ENCODE results near the gene RTTN. TPM values are rescaled to one million over a fixed set of nuclear protein-coding genes. Genes with fewer than 3 reads are reported as not detected.
"Not testable (repeated sequence)": the region's sequence is repeated elsewhere in the genome, so short reads cannot be mapped to it uniquely, and the experiment has no call there.

Gene RTTN
- total RNA-seq, 2 experiments from 2014 or later, result 22.2 to 29.7 TPM

DNA sequence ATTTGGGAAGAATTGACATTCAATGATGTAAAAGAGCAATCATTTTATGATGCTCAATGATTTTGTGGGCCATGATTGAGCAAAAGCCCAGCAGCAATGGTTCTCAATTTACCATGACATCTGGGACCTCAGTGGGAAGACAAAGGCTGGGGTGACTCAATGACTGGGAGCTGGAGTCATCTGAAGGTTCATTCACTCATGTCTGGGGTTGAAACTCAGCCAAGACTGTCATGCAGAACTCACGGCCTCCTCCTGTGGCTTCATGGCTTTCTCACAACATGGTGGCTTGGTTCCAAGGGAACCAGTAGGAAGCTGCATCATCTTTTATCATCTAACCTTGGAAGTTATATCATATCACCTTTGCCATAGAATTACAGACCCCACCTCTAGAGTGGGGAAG lies 212.7 kb downstream of the RTTN start:
- H3K4me1 Mint-ChIP-seq, result peaks cover 11% of the 10 kb centered on the region
- ATAC-seq (no peak), DNase-seq (no peak)
- peaks cover 21% of the 10 kb centered on the region for H3K9me3 Mint-ChIP-seq (ENCODE audit: low read depth)
- H3K4me3 Mint-ChIP-seq, result no peak overlapping the region
- no peaks in the 10 kb centered on the region for H3K27me3 Mint-ChIP-seq
- ChIA-PET POLR2A (no interaction called here), CTCF (interaction anchor here (0.9 kb wide), 1 partner anchor 94 kb away, joined by 3 read pairs; no protein-coding TSS in a partner anchor)
- peaks cover 67% of the 10 kb centered on the region for H3K36me3 Mint-ChIP-seq (ENCODE audit: low read depth)
- H3K27ac Mint-ChIP-seq, result no peak overlapping the region
- intact Hi-C loops (cut with DNase I, micrococcal nuclease), result loop anchor here in 1 of 2 experiments (10.0 kb wide), 1 partner anchor 62 kb away; no protein-coding TSS in a partner anchor

DNA sequence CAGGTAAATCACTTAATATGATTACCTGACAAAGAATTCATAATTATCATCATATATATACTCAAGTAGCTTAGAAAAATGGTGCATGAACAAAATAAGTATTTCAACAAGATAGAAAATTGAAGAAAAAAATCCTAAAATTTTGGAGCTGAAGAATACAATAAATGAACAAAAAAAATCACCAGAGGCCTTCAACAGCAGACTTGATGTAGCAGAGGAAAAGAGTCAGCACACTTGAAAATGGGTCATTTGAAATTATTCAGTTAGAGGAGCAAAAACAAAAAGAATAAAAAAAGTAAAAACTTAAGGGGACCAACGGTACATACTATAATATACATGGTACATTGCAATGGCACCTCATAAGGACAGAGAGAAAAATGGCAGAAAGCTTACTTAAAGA lies 217.6 kb downstream of the RTTN start:
- ATAC-seq (no peak), DNase-seq (no peak)
- ChIA-PET POLR2A (no interaction called here), CTCF (interaction anchor here (1.5 kb wide), 1 partner anchor 9 kb away, joined by 3 read pairs; no protein-coding TSS in a partner anchor)
- peaks cover under 1% of the 10 kb centered on the region for H3K4me1 Mint-ChIP-seq
- H3K27ac Mint-ChIP-seq, result no peak overlapping the region
- no peaks in the 10 kb centered on the region for H3K27me3 Mint-ChIP-seq
- H3K9me3 Mint-ChIP-seq (ENCODE audit: low read depth), result peaks cover 26% of the 10 kb centered on the region
- intact Hi-C loops (cut with DNase I, micrococcal nuclease), result no loop called here
- H3K4me3 Mint-ChIP-seq, result no peak overlapping the region
- H3K36me3 Mint-ChIP-seq (ENCODE audit: low read depth), result peaks cover 44% of the 10 kb centered on the region

DNA sequence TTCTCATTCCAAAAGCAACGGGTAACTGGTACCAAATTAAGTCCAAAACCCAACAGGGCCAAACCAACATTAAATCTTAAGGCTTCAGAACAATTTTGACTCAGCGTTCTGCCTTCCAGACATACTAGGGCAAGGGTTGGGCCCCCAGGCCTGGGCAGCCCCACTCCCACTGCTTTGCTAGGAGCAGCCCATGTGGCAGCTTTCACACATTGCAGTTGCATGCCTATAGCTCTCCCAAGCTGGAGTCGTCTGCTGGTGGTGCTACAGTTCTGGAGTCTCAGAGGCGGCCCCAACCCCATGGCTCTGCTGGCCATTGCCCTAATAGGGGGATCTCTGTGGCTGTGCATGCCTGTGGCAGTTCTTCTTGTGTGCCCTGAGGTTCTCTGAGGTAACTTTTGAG lies 220.2 kb downstream of the RTTN start:
- no peak overlapping the region for H3K27ac Mint-ChIP-seq
- H3K36me3 Mint-ChIP-seq (ENCODE audit: low read depth), result peaks cover 32% of the 10 kb centered on the region
- ChIA-PET POLR2A (no interaction called here), CTCF (no interaction called here)
- H3K4me3 Mint-ChIP-seq, result no peak overlapping the region
- H3K4me1 Mint-ChIP-seq, result peaks cover 26% of the 10 kb centered on the region
- H3K9me3 Mint-ChIP-seq (ENCODE audit: low read depth), result peaks cover 22% of the 10 kb centered on the region
- ATAC-seq (no peak), DNase-seq (no peak)
- H3K27me3 Mint-ChIP-seq, result no peaks in the 10 kb centered on the region
- intact Hi-C loops (cut with DNase I, micrococcal nuclease), result no loop called here

DNA sequence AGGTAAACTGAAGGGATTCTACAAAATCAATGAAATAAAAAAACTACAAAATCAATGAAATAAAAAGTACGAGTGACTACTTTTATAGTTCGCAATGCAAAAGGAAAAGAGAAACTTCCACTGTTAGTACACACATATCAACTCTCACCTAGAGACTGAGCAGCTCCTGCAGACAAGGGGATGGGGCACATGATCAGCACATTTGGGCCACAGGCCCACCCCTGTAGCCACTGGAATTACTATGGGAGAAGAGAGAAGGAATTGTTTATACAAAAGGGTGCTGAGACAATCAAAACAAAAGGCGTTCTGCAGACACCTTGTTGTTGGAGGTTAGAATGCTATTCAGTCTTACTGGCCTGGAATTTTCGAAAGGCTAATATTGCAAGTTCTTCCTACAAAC lies 223.1 kb downstream of the RTTN start:
- H3K27me3 Mint-ChIP-seq, result no peaks in the 10 kb centered on the region
- DNase-seq (no peak), ATAC-seq (no peak)
- ChIA-PET POLR2A (no interaction called here), CTCF (interaction anchor here (0.7 kb wide), 1 partner anchor 396 kb away, joined by 4 read pairs; no protein-coding TSS in a partner anchor)
- no peak overlapping the region for H3K27ac Mint-ChIP-seq
- H3K36me3 Mint-ChIP-seq (ENCODE audit: low read depth), result peaks cover 22% of the 10 kb centered on the region
- H3K4me3 Mint-ChIP-seq, result no peak overlapping the region
- H3K9me3 Mint-ChIP-seq (ENCODE audit: low read depth), result peaks cover 5% of the 10 kb centered on the region
- intact Hi-C loops (cut with DNase I, micrococcal nuclease), result loop anchor here in 1 of 2 experiments (5.0 kb wide), 1 partner anchor 35 kb away; the partner anchor contains the start of gene CD226
- H3K4me1 Mint-ChIP-seq, result peaks cover 46% of the 10 kb centered on the region

DNA sequence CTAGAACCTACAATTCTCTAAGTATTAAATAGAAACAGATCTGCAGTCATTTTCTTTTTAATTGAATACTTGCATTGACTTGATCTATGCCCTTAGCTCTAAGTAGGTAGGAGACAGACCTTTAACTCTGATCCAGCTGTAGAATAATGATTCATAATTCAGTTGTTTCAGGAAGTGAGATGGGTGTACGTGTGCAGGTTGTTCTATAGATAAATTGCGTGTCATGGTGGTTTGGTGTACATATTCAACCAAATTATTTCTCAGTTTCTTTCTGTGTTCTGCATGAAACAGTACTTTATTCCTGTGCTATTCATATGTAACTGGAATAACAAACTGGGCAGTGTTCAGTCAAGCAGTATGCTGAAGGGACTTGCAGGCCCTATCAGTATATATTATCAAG lies 223.5 kb downstream of the RTTN start:
- ChIA-PET POLR2A (no interaction called here), CTCF (interaction anchor here (0.7 kb wide), 1 partner anchor 395 kb away, joined by 4 read pairs; no protein-coding TSS in a partner anchor)
- Mint-ChIP-seq H3K4me1 (peaks cover 46% of the 10 kb centered on the region), H3K27me3 (no peaks in the 10 kb centered on the region), H3K36me3 (ENCODE audit: low read depth) (peaks cover 23% of the 10 kb centered on the region), H3K4me3 (no peak overlapping the region), H3K9me3 (ENCODE audit: low read depth) (peaks cover 6% of the 10 kb centered on the region), H3K27ac (no peak overlapping the region)
- ATAC-seq, result peak; percentile 50
- intact Hi-C loops (cut with DNase I, micrococcal nuclease), result loop anchor here in 1 of 2 experiments (5.0 kb wide), 1 partner anchor 35 kb away; the partner anchor contains the start of gene CD226
- DNase-seq, result no peak

DNA sequence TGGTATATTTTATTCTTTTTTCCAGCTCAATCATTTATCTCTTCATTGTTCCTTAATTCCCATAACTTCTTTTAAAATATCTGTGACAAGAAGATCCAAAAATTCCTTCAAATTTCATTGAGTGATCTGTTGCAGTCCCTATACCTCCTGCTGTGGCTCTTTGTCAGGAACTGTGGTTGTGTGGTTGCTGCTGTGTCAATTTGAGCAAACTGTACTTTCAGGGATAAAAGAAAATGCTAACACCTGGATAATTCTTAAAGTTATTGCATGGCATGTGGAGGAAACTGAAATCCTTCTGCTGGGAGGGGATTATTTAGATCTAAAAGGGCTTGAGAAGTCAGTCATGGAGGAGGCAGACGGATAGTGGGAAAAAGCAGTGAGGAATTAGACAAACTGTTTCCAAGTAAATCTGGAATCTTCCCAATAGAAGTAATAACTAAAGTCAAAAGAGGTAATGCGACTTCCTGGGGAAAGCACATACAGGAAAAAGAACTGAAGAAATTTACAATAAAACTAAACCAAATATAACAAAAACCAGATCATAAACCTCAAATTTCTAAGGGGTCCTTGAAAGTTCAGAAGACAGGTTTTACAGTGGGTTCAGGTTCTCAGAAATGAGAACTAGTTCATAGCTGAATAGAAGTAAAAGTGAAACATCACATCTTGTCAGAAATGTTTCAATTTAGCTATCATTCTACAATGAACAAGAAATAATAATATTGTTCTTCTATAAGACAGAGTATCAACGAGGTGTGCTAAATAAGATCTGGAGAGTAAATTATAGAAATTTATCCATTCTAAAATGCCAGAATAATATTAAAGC lies 224.3 kb downstream of the RTTN start:
- peaks cover 12% of the 10 kb centered on the region for H3K9me3 Mint-ChIP-seq (ENCODE audit: low read depth)
- no peaks in the 10 kb centered on the region for H3K27me3 Mint-ChIP-seq
- intact Hi-C loops (cut with DNase I, micrococcal nuclease), result loop anchor here in 1 of 2 experiments (5.0 kb wide), 1 partner anchor 34 kb away; the partner anchor contains the start of gene CD226
- no peak overlapping the region for H3K4me3 Mint-ChIP-seq
- peak overlapping the region; percentile 10 for H3K27ac Mint-ChIP-seq
- POLR2A ChIA-PET, result no interaction called here
- DNase-seq, result no peak
- peaks cover 46% of the 10 kb centered on the region for H3K4me1 Mint-ChIP-seq
- no peak for ATAC-seq
- H3K36me3 Mint-ChIP-seq (ENCODE audit: low read depth), result peaks cover 24% of the 10 kb centered on the region
- CTCF ChIA-PET, result interaction anchor here (0.8 to 1.3 kb wide), 2 partner anchors 16 to 19 kb away, joined by 3 read pairs; no protein-coding TSS in a partner anchor

DNA sequence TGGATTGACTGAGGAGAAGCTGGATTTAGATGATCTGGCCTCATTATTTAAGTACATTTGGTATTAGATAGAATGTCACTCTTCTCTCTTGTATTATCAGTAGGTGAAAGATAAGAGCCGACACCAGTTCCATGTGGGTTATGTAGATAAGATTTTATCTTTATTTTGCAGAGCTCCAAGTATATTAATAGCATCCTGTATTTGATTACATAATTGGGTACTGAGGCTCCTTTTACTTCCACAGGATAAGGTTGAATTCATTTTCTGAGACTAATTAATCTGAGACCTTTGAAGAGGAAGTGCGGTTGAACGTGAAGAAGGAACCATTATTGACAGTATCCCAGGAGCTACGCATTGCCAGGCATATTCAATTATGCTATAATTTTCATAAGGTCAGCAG lies 225.0 kb downstream of the RTTN start:
- Mint-ChIP-seq H3K36me3 (ENCODE audit: low read depth) (peaks cover 27% of the 10 kb centered on the region), H3K27me3 (no peaks in the 10 kb centered on the region), H3K4me3 (no peak overlapping the region), H3K27ac (no peak overlapping the region), H3K9me3 (ENCODE audit: low read depth) (peaks cover 18% of the 10 kb centered on the region), H3K4me1 (peaks cover 46% of the 10 kb centered on the region)
- DNase-seq (no peak), ATAC-seq (no peak)
- intact Hi-C loops (cut with DNase I, micrococcal nuclease), result loop anchor here in 1 of 2 experiments (5.0 kb wide), 1 partner anchor 33 kb away; the partner anchor contains the start of gene CD226
- CTCF ChIA-PET, result interaction anchor here (0.8 to 1.3 kb wide), 2 partner anchors 16 to 18 kb away, joined by 3 read pairs; no protein-coding TSS in a partner anchor
- POLR2A ChIA-PET, result no interaction called here

DNA sequence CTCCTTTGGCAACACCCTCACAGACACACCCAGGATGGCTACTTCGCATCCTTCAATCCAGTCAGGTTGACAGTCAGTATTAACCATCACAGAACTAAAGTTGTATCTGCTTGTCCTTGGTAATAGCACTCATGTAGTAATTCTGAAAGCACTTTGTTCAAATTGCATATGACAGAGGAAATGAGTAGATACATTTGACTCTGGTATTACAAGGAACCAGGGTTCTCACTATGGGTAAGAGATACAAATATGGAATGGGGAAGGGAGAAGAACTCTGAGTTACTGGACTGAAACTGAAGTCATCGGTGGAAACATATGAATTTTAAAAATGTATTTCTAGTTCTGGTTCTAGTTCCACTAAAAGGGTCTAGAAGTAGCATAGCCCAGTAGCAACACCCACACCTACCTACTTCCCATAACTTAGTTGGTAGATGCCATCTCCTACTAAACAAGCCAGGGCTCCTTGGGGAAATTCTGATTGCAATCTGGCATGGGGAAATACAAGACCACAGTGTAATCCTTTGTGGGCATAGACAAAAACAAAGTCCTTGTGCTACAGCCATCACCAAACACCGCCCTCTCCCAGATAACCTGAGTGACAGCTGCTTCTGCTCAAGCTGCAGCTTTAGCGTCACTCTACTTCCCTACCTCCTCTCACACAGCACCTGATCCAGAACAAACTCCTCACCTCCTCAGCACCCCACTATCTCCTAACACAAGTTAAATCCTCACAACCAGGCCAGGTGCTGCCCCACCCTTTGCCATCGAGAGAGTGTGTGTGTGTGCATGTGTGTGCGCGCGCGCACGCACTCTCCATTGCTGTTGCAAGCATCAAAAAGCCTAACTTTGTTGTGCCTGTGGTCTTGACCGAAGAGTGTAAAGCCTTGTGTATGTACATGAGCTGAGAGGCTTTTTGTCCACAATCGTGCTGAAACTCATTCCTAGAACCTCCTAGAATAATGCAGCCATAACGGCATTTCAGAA lies 226.5 kb downstream of the RTTN start:
- peaks cover 27% of the 10 kb centered on the region for H3K36me3 Mint-ChIP-seq (ENCODE audit: low read depth)
- no peak overlapping the region for H3K4me3 Mint-ChIP-seq
- ATAC-seq, result peak; percentile 86
- H3K27ac Mint-ChIP-seq, result peak overlapping the region; percentile 48
- H3K4me1 Mint-ChIP-seq, result peaks cover 46% of the 10 kb centered on the region
- DNase-seq, result peak; percentile 17
- ChIA-PET POLR2A (no interaction called here), CTCF (interaction anchor here (0.5 kb wide), 1 partner anchor 79 kb away, joined by 3 read pairs; no protein-coding TSS in a partner anchor)
- H3K27me3 Mint-ChIP-seq, result no peaks in the 10 kb centered on the region
- H3K9me3 Mint-ChIP-seq (ENCODE audit: low read depth), result peaks cover 18% of the 10 kb centered on the region
- intact Hi-C loops (cut with DNase I, micrococcal nuclease), result loop anchor here (1.0 to 10.0 kb wide), 4 partner anchors 21 to 514 kb away; no protein-coding TSS in a partner anchor

DNA sequence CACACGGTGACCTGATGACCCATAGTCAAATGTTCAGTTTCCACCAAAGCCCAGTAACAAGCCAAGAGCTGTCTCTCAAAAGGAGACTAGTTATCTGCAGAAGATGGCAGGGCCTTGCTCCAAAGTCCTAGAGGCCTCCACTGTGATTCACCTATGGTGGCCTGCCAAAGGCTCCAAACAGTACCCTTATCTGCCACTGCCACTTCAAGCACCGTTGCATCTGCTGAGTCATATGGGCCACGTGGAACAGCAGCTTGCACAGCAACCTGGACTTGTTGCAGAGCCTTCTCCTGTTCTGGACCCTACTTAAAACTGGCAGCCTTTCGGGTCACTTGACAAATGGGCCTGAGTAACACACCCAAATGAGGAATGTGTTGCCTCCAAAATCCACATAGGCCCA lies 230.2 kb downstream of the RTTN start:
- intact Hi-C loops (cut with DNase I, micrococcal nuclease), result loop anchor here in 1 of 2 experiments (10.0 kb wide), 1 partner anchor 510 kb away; no protein-coding TSS in a partner anchor
- ATAC-seq, CTCF ChIA-PET, H3K27me3 Mint-ChIP-seq, H3K4me3 Mint-ChIP-seq, DNase-seq, H3K27ac Mint-ChIP-seq: not testable (repeated sequence)
- POLR2A ChIA-PET, result interaction anchor here (0.6 kb wide), 1 partner anchor 28 kb away, joined by 4 read pairs; the partner anchor contains the start of gene CD226
- Mint-ChIP-seq H3K36me3 (ENCODE audit: low read depth) (peaks cover 31% of the 10 kb centered on the region), H3K4me1 (peaks cover 21% of the 10 kb centered on the region), H3K9me3 (ENCODE audit: low read depth) (peaks cover 22% of the 10 kb centered on the region)

DNA sequence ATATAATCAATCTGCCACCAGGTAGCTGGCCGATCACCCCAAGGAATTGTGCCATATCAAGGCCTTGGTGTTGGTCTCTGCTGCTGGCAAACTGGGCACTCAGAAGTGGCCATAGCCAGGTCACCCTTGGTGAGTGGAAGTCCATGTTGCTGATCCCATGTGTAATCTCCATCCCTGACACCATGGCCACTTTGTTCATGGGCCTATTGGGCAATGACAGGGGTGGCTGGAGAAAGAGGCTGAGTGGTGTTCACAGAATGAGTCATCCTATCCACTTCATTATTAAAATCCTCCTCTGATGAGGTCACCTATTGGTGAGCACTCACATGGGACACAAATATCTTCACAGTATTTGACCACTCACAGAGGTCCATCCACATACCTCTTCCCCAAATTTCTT lies 231.1 kb downstream of the RTTN start:
- Mint-ChIP-seq H3K9me3 (ENCODE audit: low read depth) (peaks cover 22% of the 10 kb centered on the region), H3K27me3 (no peaks in the 10 kb centered on the region), H3K4me1 (peaks cover 11% of the 10 kb centered on the region), H3K27ac (no peak overlapping the region), H3K36me3 (ENCODE audit: low read depth) (peaks cover 29% of the 10 kb centered on the region), H3K4me3 (no peak overlapping the region)
- intact Hi-C loops (cut with DNase I, micrococcal nuclease), result loop anchor here in 1 of 2 experiments (10.0 kb wide), 1 partner anchor 510 kb away; no protein-coding TSS in a partner anchor
- no peak for DNase-seq
- POLR2A ChIA-PET, result no interaction called here
- no peak for ATAC-seq
- CTCF ChIA-PET, result no interaction called here

DNA sequence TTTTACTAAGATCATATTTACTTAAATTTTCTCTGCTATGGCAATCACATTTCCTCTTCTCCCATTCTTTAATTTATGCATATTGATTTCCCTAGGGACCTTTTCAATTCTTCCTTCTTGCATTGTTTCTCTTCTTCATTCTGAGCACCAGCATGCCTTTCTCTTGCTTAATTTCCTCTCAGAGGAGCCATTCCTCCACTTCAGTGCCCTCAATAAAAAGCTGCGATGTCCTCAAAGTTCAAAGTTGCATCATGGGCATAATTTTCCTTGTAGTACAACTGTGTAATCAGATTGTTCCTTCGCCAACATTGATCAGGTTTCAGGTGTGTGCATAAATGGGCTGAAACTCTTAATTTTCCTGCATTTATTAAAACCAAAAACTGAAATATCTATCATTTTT lies 236.0 kb downstream of the RTTN start:
- Mint-ChIP-seq H3K36me3 (ENCODE audit: low read depth) (peaks cover 6% of the 10 kb centered on the region), H3K27ac (no peak overlapping the region), H3K9me3 (ENCODE audit: low read depth) (peaks cover 4% of the 10 kb centered on the region), H3K4me3 (no peak overlapping the region), H3K27me3 (no peaks in the 10 kb centered on the region), H3K4me1 (peaks cover 34% of the 10 kb centered on the region)
- ChIA-PET CTCF (no interaction called here), POLR2A (no interaction called here)
- ATAC-seq, result no peak
- no peak for DNase-seq
- intact Hi-C loops (cut with DNase I, micrococcal nuclease), result no loop called here

Measured in activated CD4-positive, alpha-beta T cell treated with anti-CD3 and anti-CD28 coated beads for 36 hours (primary cell).